T-helper 22 cell (primary cell): ENCODE data around the gene GJB3.
"Not testable (repeated sequence)": the region's sequence is repeated elsewhere in the genome, so short reads cannot be mapped to it uniquely, and the experiment has no call there.

ENCODE experiments used
- DNase-seq: peaks from one replicate; pipeline ENCODE4 v3.0.0-alpha.2; 2020; ENCODE audit warnings: low read depth

The GJB3 gene

GRCh38 chr1:34761176-34761761 lies 19.7 kb upstream of the GJB3 start:
- DNase-seq: no peak

DNA sequence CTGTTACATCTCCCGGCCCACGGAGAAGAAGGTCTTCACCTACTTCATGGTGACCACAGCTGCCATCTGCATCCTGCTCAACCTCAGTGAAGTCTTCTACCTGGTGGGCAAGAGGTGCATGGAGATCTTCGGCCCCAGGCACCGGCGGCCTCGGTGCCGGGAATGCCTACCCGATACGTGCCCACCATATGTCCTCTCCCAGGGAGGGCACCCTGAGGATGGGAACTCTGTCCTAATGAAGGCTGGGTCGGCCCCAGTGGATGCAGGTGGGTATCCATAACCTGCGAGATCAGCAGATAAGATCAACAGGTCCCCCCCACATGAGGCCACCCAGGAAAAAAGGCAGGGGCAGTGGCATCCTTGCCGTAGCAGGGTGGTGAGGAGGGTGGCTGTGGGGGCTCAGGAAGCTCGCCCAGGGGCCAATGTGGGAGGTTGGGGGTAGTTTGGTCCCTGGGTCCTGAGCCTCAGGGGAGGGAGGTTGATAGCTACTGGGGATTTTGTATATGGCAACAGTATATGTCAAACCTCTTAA lies 19.2 kb upstream of the GJB3 start:
- DNase-seq: no peak

DNA sequence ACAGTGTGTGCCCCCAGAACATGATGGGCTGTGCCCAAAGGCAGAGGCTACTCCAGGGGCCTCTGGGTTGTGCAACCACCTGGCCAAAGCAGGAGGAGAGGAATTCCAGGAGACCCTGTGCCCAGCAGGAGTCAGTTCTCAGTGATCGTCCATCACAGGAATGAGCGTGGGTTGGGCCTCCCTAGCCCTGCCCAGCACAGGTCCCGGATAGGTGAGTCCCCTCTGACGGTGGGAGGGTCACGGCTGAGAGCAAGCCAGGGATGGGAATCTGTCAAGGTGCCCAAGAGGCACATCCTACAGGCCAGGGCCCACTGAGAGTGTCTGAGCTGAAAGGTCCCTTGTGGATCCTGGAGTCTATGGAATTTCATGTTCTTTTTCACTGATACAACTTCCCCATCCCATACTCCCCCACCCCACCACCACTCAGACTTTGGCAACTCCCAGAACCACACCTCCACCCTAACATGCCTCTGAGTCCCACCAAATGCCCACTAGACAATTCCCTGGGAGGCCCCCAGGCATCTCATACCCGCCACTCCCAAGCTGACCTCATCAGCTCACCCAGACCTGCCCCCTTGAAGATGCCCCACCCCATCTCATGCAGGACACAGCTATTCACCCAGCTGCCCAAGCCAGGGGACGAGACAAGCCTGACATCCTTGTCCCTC lies 18.4 kb upstream of the GJB3 start:
- DNase-seq: no peak

DNA sequence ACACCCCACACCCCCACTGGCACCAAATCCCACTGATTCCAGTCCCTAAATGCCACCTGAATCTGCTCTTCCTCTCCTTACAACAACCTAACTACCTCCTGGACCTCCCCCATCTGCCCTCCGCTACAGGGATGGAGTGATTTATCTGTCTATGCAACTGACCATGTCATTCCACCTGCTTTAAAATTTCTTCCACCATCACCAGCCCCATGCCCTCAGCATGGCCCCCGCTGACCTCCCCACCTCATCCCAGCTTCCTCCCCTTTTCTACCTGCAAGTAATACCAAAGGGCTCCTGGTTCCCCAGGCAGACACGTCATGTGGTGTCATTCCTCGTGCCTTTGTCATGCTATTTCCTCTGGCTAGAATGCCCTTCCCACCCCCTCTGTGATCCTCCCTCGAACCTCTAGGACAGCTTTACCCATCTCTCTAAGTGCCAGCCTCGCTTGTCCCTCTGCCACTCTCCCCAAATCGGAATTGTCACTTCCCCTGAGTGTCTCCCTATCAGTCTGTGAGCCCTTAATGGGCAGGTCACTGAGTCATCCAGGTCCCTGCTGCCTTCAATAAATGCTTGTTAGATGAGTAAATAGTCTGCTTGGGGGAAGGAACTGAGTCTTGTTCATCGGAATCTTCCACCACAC lies 17.8 kb upstream of the GJB3 start:
- DNase-seq: no peak

DNA sequence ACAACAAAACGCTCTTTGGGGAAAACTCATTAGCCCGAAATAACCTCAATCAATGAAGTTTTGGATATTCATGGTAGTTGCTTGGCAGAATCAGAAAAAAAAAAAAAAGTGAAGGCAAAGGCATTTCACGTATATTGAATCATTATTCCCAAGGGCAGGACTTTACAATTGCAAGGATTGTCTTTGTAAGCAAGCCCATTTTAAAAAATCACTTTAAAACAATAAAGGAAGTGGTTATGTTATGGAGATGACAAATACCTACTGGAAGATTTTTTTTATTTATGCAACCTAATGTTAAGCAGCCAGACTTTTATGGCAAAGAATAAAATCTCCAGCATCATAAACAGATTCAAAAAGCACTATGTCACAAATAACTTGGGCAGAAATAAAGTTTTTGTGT lies 12.2 kb upstream of the GJB3 start:
- DNase-seq: no peak

GRCh38 chr1:34770891-34771504 lies 10.0 kb upstream of the GJB3 start:
- no peak for DNase-seq

- DNase-seq: no peak
Measured at GRCh38 chr1:34771573-34772371, 9.2 kb upstream of the GJB3 start.

- not testable (repeated sequence) for DNase-seq
Measured at GRCh38 chr1:34773114-34773513, 7.9 kb upstream of the GJB3 start.

GRCh38 chr1:34774957-34775356 lies 6.1 kb upstream of the GJB3 start:
- DNase-seq: no peak

GRCh38 chr1:34776911-34777310 lies 4.1 kb upstream of the GJB3 start:
- DNase-seq: no peak

DNA sequence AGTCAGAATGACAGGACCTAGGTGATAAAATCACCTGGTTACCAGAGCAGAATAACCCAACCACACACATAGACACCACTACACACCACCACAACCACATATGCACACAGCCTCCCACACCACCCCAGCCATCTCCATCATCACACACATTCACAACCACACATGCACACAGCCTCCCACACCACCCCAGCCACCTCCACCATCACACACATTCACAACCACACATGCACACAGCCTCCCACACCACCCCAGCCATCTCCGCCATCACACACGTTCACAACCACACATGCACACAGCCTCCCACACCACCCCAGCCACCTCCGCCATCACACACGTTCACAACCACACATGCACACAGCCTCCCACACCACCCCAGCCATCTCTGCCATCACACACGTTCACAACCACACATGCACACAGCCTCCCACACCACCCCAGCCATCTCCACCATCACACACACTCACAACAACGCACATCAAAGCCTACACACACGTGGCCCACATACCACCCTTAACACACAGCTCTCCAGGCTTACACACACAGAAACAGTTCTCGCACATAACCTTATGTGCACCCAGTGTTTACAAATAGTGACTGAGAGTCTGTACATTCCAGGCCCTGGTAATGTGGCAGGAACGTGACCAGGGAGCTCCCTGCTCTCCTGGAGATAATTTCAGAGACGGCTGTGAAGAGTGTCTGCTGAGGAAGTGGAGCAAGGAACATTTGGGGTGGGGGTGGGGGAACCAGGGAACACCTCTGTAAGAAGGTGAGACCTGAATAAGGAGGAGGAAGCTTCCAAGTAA lies 3.3 kb upstream of the GJB3 start:
- no peak for DNase-seq

GRCh38 chr1:34778381-34778780 lies 2.6 kb upstream of the GJB3 start:
- DNase-seq: no peak

DNA sequence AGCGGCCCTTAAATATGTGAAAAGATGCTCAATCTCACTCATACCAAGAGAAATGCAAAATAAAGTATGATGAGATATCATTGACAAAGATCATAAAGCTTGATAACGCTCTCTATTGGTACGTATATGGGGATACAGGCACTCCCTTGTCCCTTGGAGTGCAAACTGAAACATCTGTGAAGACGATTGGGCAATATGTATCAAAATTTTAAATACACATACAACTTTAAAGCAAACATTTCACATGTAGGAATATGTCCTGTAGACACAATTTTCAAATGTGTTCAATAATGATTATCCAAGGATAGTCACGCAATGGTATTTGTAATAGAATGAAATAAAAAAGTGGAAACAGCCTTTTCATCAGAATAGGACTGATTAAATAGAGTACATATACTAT lies 2.0 kb upstream of the GJB3 start:
- no peak for DNase-seq

GRCh38 chr1:34779526-34779925 lies 1.5 kb upstream of the GJB3 start:
- DNase-seq: no peak

DNA sequence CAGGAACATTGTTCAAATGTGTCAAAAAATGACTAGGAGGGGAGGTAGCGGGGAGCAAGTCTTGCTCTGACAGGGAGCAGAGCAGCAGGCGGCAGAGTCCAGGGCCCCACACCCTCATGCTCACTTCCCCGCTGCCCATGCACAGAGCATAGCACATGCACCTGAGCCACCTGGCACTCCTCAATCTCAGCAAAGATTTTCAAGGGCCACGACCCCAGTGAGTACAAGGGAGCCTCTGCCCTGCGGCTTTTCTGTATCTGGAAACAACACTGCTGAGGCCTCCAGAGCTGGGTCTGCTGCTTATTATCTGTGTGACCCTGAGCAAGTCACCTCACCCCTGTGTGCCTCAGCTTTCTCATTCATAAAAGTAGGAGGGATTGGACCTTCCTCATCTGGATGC lies 1.1 kb upstream of the GJB3 start:
- DNase-seq: no peak

DNA sequence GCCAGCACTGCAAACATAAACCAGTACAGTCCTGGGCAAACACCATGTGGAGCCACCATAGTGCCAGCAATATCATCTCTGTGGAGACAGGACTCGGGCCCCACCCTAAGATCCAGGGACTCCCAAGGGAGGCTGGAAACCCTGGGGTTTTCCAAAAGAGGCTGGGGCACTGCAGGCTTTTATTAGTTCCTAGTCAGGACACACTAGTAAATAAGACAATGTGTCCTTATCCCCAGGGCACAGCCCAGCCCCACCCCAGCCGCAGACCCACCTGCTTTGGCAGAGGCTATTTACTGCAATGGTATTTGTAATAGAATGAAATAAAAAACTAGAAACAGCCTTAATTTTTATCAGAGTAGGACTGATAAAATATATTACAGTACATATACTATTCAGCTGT lies 486 bp upstream of the GJB3 start:
- no peak for DNase-seq

GRCh38 chr1:34781844-34782391 lies 904 bp downstream of the GJB3 start:
- no peak for DNase-seq

GRCh38 chr1:34784751-34785221 lies 3.8 kb downstream of the GJB3 start:
- DNase-seq: no peak

- no peak for DNase-seq
Measured at GRCh38 chr1:34785231-34785874, 4.3 kb downstream of the GJB3 start.

- DNase-seq: no peak
Measured at GRCh38 chr1:34785875-34786470, 5.0 kb downstream of the GJB3 start.
